HL-60 (cell line): ENCODE measurements around the gene EXOSC7.
A peak's percentile ranks its signal among the peaks of the same experiment; 100 is the strongest.

Experiments used
- DNase-seq, 2 experiments: peaks; one replicate each; pipeline ENCODE4 v3.0.0-alpha.2; 2010 to 2020; ENCODE audit warnings: low read depth in 1 of 2, low spot score in 1 of 2
- H3K27ac ChIP-seq: fragments of 250-450 bp; sonication (Bioruptor Pico); replicated peaks from 2 replicates; pipeline ENCODE4 v1.5.1; 2020; ENCODE audit warnings: mild to moderate bottlenecking, moderate library complexity
- H3K27me3 ChIP-seq: fragments of 250-450 bp; sonication (Bioruptor Pico); 2 replicates; pipeline ENCODE4 v1.5.1; 2021; ENCODE audit warnings: mild to moderate bottlenecking, moderate library complexity; ENCODE audit not compliant: insufficient read depth, poor library complexity, severe bottlenecking
- H3K4me3 ChIP-seq: replicated peaks from 2 replicates; pipeline ENCODE4 v1.5.1; 2011; ENCODE audit warnings: mild to moderate bottlenecking, control low read depth, low read length; ENCODE audit not compliant: insufficient read depth
- GABPA ChIP-seq: IDR thresholded peaks from 2 replicates; pipeline ENCODE4 v1.6.1; 2012; ENCODE audit warnings: low read depth
- POLR2AphosphoS5 ChIP-seq: IDR thresholded peaks from 2 replicates; pipeline ENCODE4 v1.6.1; 2012; ENCODE audit warnings: low read depth
- SPI1 ChIP-seq: IDR thresholded peaks from 2 replicates; pipeline ENCODE4 v1.6.1; 2012; ENCODE audit warnings: low read depth, mild to moderate bottlenecking, borderline replicate concordance
- TF ChIP-seq, protein P1 (sequence below): IDR thresholded peaks from 2 replicates; pipeline ENCODE4 v1.6.1; 2012; ENCODE audit warnings: low read depth; ENCODE audit not compliant: insufficient replicate concordance
- TF ChIP-seq, protein P2 (sequence below): IDR thresholded peaks from one replicate; pipeline ENCODE4 v1.5.1; 2011; ENCODE audit warnings: low read length, control low read depth, inconsistent platforms; ENCODE audit not compliant: insufficient read depth

Gene EXOSC7

DNA sequence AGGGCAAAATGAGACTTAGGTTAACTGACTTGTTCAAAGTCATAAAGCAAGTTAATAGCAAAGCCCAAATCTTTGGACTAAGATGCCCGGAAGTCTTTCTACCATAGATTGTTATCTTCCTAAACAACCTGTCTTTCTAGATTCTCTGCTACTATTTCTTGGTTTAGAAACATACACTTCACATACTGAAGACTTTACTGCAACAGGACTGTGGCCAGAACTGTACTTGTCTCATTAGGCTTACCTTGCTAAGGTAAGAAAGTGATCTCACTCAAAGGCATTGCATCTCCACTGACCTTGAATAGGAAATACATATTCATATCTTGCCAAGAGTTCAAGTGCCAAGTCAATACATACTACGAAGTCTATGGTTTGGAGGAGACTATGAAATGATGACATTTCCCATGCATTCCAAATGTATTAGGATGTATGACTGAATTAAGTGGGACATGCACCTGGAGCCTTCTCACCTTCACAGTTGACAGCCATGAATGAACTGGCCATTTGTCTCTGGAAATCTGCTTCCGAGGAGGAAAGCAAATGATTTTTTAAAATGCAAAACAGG lies 5.0 kb upstream of the EXOSC7 start:
- TF ChIP-seq, protein P1, sequence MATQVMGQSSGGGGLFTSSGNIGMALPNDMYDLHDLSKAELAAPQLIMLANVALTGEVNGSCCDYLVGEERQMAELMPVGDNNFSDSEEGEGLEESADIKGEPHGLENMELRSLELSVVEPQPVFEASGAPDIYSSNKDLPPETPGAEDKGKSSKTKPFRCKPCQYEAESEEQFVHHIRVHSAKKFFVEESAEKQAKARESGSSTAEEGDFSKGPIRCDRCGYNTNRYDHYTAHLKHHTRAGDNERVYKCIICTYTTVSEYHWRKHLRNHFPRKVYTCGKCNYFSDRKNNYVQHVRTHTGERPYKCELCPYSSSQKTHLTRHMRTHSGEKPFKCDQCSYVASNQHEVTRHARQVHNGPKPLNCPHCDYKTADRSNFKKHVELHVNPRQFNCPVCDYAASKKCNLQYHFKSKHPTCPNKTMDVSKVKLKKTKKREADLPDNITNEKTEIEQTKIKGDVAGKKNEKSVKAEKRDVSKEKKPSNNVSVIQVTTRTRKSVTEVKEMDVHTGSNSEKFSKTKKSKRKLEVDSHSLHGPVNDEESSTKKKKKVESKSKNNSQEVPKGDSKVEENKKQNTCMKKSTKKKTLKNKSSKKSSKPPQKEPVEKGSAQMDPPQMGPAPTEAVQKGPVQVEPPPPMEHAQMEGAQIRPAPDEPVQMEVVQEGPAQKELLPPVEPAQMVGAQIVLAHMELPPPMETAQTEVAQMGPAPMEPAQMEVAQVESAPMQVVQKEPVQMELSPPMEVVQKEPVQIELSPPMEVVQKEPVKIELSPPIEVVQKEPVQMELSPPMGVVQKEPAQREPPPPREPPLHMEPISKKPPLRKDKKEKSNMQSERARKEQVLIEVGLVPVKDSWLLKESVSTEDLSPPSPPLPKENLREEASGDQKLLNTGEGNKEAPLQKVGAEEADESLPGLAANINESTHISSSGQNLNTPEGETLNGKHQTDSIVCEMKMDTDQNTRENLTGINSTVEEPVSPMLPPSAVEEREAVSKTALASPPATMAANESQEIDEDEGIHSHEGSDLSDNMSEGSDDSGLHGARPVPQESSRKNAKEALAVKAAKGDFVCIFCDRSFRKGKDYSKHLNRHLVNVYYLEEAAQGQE: no peak
- TF ChIP-seq GABPA (no peak), SPI1 (no peak), POLR2AphosphoS5 (no peak)
- TF ChIP-seq, protein P2, sequence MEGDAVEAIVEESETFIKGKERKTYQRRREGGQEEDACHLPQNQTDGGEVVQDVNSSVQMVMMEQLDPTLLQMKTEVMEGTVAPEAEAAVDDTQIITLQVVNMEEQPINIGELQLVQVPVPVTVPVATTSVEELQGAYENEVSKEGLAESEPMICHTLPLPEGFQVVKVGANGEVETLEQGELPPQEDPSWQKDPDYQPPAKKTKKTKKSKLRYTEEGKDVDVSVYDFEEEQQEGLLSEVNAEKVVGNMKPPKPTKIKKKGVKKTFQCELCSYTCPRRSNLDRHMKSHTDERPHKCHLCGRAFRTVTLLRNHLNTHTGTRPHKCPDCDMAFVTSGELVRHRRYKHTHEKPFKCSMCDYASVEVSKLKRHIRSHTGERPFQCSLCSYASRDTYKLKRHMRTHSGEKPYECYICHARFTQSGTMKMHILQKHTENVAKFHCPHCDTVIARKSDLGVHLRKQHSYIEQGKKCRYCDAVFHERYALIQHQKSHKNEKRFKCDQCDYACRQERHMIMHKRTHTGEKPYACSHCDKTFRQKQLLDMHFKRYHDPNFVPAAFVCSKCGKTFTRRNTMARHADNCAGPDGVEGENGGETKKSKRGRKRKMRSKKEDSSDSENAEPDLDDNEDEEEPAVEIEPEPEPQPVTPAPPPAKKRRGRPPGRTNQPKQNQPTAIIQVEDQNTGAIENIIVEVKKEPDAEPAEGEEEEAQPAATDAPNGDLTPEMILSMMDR: no peak
- Histone ChIP-seq H3K27ac (peak overlapping the region; percentile 89; the same call in 1 of the 2 replicates), H3K27me3 (no peaks in the 10 kb centered on the region), H3K4me3 (no peak overlapping the region)
- no peak for DNase-seq

- DNase-seq: no peak
- no peaks in the 10 kb centered on the region for H3K27me3 ChIP-seq
- peak overlapping the region; percentile 93 for H3K27ac ChIP-seq
- H3K4me3 ChIP-seq: peak overlapping the region; percentile 93
- no peak for TF ChIP-seq POLR2AphosphoS5
- TF ChIP-seq SPI1: no peak
- no peak for TF ChIP-seq GABPA
- TF ChIP-seq, protein P2: no peak
- TF ChIP-seq, protein P1: no peak
Measured at GRCh38 chr3:44974416-44974815, 1.6 kb upstream of the EXOSC7 start.

GRCh38 chr3:44981220-44981619 lies 5.2 kb downstream of the EXOSC7 start:
- H3K4me3 ChIP-seq: no peak overlapping the region
- DNase-seq: no peak

More at GRCh38 chr3:44981220-44981619, 5.2 kb downstream of the EXOSC7 start:
- H3K27ac ChIP-seq: no peak overlapping the region
- TF ChIP-seq, protein P2: no peak
- TF ChIP-seq SPI1 (no peak), POLR2AphosphoS5 (no peak), GABPA (no peak)
- TF ChIP-seq, protein P1: no peak
- H3K27me3 ChIP-seq: no peaks in the 10 kb centered on the region
